ENCODE results near the gene PCDHB13.
"Not testable (repeated sequence)": the region's sequence is repeated elsewhere in the genome, so short reads cannot be mapped to it uniquely, and the experiment has no call there.

GRCh38 chr5:141210849-141211248 is 2.9 kb upstream of the PCDHB13 start:
- TF ChIP-seq CTCF, POLR2A (IDR thresholded peaks at IDR 0.05): not testable (repeated sequence)
